SHP77 (cell line): ENCODE results near the gene TRIM63.

Experiments
- DNase-seq, 2 experiments: peaks; one replicate each; lab custom pipeline; 2025; lab: John Stamatoyannopoulos, UW

TRIM63 gene

GRCh38 chr1:26016953-26017545, 50.4 kb downstream of the TRIM63 start:
- no peak for DNase-seq

DNA sequence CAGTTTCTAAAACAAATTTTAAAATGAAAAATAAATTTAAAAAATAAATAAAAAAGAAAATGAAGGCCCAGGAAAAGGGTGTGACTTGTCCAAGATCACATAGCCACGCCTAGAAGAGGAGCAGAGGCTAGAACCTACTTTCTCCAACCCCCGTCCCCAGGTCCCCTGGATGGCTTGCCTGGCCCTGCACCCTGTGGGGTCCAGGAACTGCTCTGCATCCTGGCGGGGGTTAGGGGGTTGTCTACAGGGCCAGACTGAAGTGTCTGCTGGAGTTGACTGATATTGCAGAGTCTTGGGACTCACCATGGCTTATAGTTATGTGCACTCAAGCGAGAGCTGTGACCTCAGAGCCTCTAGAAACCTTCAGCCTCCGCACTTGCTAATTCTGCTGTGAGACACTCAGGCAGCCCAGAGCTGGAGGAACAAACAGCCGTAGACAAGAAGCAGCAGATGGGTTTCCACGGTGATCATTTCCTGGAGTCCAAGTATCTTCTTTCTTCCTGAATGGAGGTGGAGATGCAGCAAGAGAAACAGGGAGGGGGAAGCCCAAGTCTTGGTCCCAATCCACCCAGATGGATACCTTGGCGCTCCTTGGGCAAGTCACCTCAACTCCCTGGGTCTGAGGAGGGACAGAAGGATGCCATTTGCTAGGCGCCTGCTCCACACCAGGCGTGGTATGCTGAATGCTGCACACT, 51.0 kb downstream of the TRIM63 start:
- no peak for DNase-seq

- DNase-seq, result no peak
Observed at GRCh38 chr1:26015358-26015757, 52.1 kb downstream of the TRIM63 start.

- no peak for DNase-seq
Observed at GRCh38 chr1:26014179-26014578, 53.3 kb downstream of the TRIM63 start.

DNA sequence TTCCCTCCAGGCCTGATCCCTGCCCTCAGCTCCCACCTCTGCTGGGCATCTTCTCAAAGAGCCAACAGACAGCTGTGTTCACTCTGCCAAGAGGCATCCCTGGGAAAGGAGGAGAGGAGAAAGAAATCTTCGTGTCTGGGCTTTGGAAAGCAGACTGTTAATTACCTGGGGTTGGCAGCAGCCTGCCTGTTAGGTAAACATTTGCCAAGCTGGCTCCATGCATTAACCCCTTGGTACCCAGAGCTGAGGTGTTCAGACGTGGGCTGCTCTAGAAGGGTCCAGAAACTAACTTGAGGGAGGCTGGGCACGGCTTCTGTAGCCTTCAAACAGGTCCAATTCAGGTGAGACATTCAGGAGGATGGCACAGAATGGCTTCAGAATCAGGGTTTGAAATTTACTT, 54.6 kb downstream of the TRIM63 start:
- DNase-seq, result no peak

DNA sequence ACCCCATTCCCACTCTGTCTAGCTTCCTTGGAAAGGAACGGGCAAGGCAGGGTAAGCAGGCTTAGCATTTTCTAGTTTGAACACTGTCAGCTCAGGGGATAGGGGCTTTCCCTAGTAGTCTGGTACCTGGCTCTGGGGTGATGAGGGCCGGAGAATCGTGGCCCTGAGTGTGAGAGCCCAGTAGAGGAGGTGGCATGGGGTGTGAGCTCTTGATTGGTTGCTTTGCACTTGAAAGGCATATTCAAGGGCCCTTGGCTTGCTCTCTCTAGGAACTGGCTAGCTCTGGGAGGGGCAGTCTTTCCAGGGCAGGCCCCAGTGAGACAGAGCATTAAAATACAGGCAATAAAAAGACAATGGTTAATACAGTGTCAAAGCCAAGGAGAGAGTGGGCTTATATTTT, 56.6 kb downstream of the TRIM63 start:
- DNase-seq, result no peak

DNA sequence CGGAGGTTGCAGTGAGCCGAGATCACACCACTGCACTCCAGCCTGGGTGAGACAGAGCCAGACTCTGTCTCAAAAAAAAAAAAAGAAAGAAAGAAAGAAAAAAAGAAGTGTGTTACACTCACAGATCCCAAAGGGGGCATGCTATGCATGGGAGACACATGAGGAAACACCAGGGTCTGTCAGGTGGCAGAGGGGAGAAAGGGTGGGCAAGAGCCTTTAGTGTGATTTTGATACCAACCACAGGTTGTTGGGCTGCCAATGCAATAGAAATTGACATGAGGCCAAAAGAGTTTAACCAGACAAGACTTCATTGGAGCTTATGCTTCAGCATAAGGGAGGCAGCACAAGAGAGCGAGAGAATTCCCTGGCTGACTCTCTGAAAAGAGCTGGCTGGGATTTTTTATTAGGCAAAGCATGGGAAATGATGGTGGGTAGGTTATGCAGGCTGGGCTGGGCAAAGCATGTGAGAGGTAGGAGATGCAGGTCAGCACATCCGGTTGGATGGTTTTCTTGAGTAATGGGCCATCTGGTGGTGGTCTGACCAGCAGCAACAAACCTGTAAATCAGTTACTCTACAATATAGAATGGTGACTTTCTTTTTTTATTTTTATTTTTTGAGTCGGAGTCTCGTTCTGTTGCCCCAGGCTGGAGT, 57.5 kb downstream of the TRIM63 start:
- DNase-seq, result peak in 1 of 2 experiments; percentile 47

DNA sequence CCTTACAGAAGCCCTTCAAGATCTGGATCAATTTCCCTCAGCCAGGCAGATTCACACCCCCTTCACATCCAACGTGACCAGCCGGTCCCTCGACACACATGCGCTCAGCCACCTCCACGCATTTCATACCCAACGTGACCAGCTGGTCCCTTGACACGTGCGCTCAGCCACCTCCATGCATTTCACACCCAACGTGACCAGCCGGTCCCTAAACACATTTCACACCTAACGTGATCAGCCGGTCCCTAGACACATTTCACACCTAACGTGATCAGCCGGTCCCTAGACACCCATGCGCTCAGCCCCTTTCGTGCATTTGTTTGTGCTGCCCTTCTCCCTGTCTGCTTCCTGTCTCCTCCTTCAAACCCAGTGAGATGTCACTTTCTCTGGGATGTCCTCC, 60.7 kb downstream of the TRIM63 start:
- DNase-seq, result no peak

DNA sequence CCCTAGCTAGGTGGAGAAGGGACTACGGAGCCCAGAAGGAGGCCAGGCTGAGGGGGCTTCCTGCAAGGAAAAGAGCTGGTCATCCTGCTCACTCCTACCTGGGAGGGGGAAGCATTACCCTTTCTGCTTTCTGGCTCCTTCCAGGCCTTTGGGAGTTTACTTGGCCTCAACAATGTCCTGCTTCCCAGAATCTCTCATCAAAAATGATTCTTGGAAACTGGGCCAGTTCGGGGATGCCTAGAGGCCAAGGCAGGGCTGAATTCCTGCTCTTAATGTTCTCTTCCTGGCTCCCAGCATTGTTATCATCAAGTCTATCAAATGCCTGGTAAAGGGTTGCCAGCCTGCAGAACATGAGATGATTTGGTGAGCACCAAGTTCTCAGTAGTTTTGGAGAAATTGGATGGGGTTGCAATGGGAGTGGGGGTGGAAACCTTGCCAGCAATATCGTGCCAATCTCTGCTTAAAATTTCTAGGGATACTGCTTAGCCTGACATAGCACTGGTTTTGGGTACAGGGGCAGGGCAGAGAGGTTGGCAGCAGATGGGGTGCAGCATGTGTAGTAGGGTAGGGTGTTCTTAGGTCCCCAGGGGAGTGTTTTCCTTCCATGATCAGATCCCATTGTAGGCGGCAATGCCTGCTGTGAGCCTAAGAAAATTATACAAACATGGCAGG, 61.9 kb downstream of the TRIM63 start:
- DNase-seq, result no peak

DNA sequence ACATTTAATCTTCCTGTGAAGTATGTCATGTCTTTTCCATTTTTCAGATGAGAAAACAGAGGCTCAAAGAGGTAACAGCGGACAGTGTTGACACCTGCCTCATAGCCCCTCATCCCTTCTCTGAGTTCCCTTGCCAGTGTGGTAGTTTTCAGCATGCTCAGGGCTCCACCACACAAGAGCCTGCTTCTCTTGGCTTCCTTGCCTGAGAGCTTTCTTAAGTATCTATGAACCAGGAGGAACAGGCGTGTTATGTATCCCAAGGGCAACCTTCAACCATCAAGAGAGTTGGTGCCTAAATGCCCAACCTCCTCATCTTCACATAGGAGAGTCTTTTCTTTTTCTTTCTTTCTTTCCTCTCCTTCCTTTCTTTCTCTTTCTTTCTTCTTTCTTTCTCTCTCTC, 63.7 kb downstream of the TRIM63 start:
- DNase-seq, result no peak

DNA sequence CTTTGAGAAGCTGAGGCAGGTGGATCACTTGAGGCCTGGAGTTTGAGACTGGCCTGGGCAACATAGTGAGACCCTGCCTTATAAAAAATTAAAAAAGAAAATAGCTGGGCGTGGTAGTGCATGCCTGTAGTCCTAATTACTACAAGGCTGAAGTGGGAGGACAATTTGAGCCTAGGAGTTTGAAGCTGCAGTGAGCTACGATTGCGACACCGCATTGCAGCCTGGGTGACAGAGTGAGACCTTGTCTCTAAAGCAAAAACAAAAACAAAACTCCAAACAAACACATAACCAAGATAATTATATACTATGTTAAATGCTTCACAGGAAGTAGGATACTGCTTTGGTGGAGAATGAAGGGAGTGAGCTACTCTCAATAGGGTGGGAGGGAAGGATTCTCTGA, 64.2 kb downstream of the TRIM63 start:
- no peak for DNase-seq
